Sigmoid colon (tissue), 4 donors: Measurements from ENCODE around the gene HERC4.

ENCODE experiments used
- POLR2A ChIP-seq, 2 donors: fragments of 450-650 bp; IDR thresholded peaks; one replicate each; pipeline ENCODE4 v1.6.1; 2016; ENCODE audit warnings: antibody characterized with exemption in 2 of 2, mild to moderate bottlenecking in 2 of 2, moderate library complexity in 2 of 2
- POLR2AphosphoS5 ChIP-seq, 4 donors: sonication (generic); formaldehyde crosslinking; IDR thresholded peaks; one replicate each; pipeline ENCODE4 v1.6.1; 2017; ENCODE audit warnings: antibody characterized with exemption in 4 of 4

GRCh38 chr10:67959839-67960476, 115.1 kb downstream of the HERC4 start:
- TF ChIP-seq POLR2A (IDR thresholded peaks at IDR 0.05) (no peak), POLR2AphosphoS5 (IDR thresholded peaks at IDR 0.05) (no peak)
